Stimulated activated naive CD4-positive, alpha-beta T cell treated with Interleukin-2 at 50 U/mL for 16 hours (primary cell): ENCODE results near the gene MAP1LC3A.

Experiments
- DNase-seq: peaks from one replicate; lab custom pipeline; 2025; lab: John Stamatoyannopoulos, UW

MAP1LC3A gene

DNA sequence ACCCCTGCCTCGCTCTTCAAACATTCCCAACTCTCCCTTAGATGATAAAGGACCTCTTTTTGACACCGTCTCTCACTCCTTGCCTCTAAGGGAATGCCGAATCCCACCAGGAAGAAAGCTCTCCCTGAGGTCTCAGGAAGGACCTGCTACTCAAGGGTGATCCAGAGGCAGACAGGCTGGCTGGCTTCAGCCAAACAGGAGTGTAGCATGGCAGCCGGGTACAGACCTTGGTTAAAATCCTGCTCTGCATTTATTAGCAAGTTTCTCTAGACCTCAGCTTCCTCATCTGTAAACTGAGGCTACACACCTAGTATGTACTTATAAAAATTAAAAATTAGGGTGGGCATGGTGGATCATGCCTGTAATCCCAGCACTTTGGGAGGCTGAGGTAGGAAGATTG lies 17.2 kb downstream of the MAP1LC3A start:
- DNase-seq, result no peak

DNA sequence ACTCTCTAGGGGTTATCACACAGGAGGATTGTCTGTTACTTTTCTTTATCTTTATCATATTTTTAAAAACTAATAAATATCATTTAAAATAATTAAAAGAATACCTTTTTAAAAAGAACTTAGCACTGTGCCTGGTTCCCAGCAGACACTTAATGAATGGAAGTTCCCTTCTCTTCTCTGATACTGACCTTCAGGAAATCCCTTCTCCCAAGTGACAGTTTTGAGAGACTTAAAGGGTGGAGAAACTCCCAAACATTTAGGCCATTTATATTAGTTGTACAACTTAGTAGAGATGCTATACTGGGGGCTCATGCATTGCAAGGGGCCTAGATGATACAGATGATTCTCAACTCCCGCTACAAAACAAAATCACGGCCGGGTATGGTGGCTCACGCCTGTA lies 18.5 kb downstream of the MAP1LC3A start:
- no peak for DNase-seq

- DNase-seq, result no peak
Observed at GRCh38 chr20:34578025-34578424, 19.5 kb downstream of the MAP1LC3A start.

DNA sequence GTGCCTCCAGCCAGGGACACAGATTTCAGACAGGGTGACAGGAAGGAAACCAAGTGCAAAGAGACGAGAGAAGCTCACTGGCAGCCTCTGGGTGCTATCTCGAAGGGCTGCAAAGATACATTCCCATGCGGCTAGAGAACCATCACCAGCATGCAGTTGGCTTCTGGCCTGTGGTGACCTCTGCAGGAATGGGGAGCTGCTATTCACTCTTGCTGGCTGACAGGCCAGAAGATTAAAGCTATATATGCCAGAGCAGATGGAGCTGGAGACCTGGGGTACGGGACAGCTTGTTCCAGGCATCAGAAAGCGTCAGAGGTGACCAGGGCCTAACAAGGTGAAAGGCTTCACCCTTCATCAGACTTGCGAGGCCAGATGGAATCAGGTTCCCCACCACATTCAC lies 20.0 kb downstream of the MAP1LC3A start:
- no peak for DNase-seq

- DNase-seq, result no peak
Observed at GRCh38 chr20:34579191-34579978, 20.9 kb downstream of the MAP1LC3A start.

DNA sequence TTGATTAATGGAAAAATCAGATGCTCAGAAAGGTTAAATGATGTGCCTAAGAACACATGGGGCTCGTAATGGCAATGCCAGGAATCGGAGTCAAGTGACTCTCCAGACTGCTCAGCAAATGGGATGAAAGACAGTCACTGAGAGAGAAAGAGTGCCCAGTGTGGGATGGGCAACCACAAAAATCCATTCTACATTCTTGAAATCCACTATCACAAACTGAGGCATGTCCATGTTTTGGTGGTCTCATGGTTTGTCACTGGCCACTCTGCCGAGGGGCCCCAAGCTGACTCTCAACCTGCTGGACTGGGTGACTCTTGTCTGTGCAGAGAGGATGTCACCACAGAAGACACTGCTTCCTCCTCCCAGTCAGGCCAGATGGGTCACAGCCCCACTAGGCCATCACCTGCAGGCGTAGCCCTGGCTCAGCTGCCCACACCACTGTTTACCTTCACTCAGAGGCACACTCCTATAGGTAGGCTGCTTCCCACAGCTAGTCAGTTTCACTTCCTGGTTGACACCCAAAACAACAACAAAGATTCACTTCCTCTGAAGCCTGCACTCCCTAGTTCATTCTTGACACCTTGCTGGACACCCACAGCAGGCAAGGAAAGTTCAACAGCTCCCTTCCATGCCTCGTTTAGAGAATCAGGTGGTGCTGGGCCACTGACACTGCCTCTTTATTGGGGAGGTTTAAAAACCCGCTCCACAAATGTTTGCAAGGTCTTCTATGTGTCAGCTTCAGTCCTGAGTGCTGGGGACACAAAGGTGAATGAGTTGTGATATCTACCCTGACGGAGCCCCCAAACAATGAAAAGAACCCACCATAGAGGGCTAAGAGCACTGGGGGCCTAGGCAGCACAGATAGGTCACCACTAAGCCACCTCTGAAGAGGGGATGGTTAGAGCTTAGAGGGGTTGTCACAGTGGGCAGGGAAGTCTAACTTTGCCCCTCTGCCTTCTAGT lies 21.7 kb downstream of the MAP1LC3A start:
- DNase-seq, result no peak

GRCh38 chr20:34581341-34582184 lies 23.0 kb downstream of the MAP1LC3A start:
- DNase-seq, result no peak

- DNase-seq, result no peak
Observed at GRCh38 chr20:34582221-34582620, 23.7 kb downstream of the MAP1LC3A start.

GRCh38 chr20:34582911-34583310 lies 24.4 kb downstream of the MAP1LC3A start:
- no peak for DNase-seq

DNA sequence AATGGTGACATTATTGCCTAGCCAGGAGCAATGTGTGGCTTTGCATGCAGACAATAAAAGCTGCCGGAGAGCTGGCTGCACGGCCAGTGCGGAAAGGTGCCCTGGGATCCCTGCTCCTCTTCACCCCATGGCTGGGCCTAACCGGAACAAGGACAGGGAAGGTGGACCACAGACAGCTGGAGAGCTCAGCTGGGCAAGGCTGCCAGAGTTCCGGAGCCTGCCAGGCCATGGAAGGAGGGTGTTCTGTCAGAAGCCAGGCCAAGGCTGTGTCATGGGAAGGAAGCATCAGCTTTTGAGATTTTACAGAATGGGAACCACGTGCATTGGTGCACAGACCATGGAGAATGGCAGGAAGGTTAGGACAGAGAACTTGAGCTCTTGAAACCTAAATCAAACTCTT lies 25.0 kb downstream of the MAP1LC3A start:
- DNase-seq, result no peak

GRCh38 chr20:34585019-34585418 lies 26.5 kb downstream of the MAP1LC3A start:
- no peak for DNase-seq

- no peak for DNase-seq
Observed at GRCh38 chr20:34586488-34587163, 28.1 kb downstream of the MAP1LC3A start.

- DNase-seq, result no peak
Observed at GRCh38 chr20:34595377-34596184, 37.1 kb downstream of the MAP1LC3A start.

DNA sequence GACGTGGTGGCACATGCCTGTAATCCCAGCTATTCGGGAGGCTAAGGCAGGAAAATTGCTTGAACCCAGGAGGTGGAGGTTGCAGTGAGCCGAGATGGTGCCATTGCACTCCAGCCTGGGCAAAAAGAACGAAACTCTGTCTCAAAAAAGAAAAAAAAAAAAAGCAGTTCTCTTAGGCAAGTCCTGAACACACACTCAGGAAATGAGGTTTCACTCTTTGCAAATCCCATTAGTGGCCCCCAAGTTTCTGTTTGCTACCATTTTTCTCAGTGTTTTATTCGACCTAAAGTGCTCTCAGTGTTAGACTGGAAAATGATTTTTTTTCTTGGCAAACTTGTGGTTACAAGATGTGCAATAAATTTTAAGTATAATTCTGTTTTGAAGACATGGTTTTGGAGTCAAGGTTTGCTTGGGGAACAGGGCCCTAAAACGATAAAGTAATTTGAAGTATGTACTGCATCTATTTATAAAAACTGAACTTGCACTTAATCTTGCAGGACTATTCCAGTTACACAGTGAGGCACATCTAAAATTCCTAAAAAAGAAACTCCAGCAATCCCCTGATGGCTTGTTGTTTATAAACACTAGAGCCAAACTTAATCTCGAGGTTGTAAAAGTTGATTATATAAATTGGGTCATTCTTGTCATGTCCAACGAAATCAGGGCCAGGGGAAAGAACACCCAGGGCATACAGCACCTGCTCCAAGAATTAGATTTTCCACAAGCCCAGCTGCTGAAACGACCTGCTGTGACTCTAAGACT lies 42.6 kb downstream of the MAP1LC3A start:
- DNase-seq, result no peak

GRCh38 chr20:34604980-34605788 lies 46.7 kb downstream of the MAP1LC3A start:
- no peak for DNase-seq

DNA sequence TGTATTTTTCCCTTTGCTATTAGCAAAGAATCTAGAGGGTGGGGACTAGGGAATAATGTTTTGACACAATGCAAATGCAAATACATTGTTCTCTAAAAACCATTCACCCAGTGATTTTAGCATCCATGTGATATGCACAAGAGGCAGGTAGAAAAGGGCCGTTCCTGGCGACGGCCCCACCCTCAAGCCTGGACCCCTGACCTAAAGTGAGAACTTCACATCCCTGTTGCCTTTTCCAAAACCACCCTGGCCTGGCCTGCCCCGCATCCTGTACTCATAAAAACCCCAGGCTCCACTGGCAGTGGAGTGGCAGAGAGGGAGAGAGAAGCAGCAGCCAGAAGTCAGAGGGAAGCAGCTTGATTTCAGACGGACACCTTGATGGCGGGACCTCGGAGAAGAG lies 48.5 kb downstream of the MAP1LC3A start:
- DNase-seq, result no peak
